Calu3 (cell line): Measurements from ENCODE around the gene RDH14. TPM values are rescaled to one million over a fixed set of nuclear protein-coding genes. Genes with fewer than 3 reads are reported as not detected.

ENCODE experiments used
- BruUV-seq: library from RNA; stranded (reverse); fragments of 400-500 nt; replicated peaks from 2 replicates; lab custom pipeline; 2021; lab: Mats Ljungman, UMichigan
- CTCF ChIA-PET: fragments of 300-600 bp; sonication (Branson Sonifier 250); formaldehyde crosslinking; loops from one replicate; lab custom pipeline; 2022; ENCODE audit warnings: antibody characterized with exemption; lab: Charles Lee
- DNase-seq: peaks from one replicate; pipeline ENCODE4 v3.0.0; 2022
- H3K27ac Mint-ChIP-seq: one replicate; pipeline ENCODE4 v1.8.0; 2022; ENCODE audit warnings: mixed read lengths; ENCODE audit not compliant: unreplicated experiment
- H3K27me3 Mint-ChIP-seq: one replicate; pipeline ENCODE4 v1.8.0; 2022; ENCODE audit warnings: mixed read lengths; ENCODE audit not compliant: unreplicated experiment
- H3K36me3 Mint-ChIP-seq: one replicate; pipeline ENCODE4 v1.8.0; 2022; ENCODE audit warnings: mild to moderate bottlenecking, moderate library complexity, mixed read lengths; ENCODE audit not compliant: insufficient read depth, unreplicated experiment
- H3K4me1 Mint-ChIP-seq: one replicate; pipeline ENCODE4 v1.8.0; 2022; ENCODE audit warnings: mild to moderate bottlenecking, low read depth, mixed read lengths; ENCODE audit not compliant: unreplicated experiment
- H3K4me3 Mint-ChIP-seq: one replicate; pipeline ENCODE4 v1.8.0; 2022; ENCODE audit warnings: mild to moderate bottlenecking, low read depth, moderate library complexity, mixed read lengths; ENCODE audit not compliant: unreplicated experiment
- H3K9me3 Mint-ChIP-seq: one replicate; pipeline ENCODE4 v1.8.0; 2022; ENCODE audit warnings: low read depth, mixed read lengths; ENCODE audit not compliant: unreplicated experiment
- CTCF ChIP-seq: fragments of 200-600 bp; IDR thresholded peaks from one replicate; pipeline ENCODE4 v1.8.0; 2022; ENCODE audit warnings: antibody characterized with exemption; ENCODE audit not compliant: unreplicated experiment
- intact Hi-C: fragments of 100-400 bp; cut with micrococcal nuclease; formaldehyde crosslinking; loops from one replicate; pipeline ENCODE4 v1.10.0; 2022; ENCODE audit not compliant: unreplicated experiment
- total RNA-seq: library from RNA; stranded (reverse); gene quantifications from 2 replicates; pipeline ENCODE4 v1.2.3, GENCODE V29; 2022

The RDH14 gene
- total RNA-seq, 1 experiment from 2014 or later: 17.1 TPM

- Mint-ChIP-seq H3K27ac (no peak overlapping the region), H3K27me3 (peaks cover 32% of the 10 kb centered on the region), H3K9me3 (no peaks in the 10 kb centered on the region), H3K4me1 (no peaks in the 10 kb centered on the region), H3K36me3 (no peaks in the 10 kb centered on the region), H3K4me3 (no peak overlapping the region)
- no peak for DNase-seq
- no TSS peak for BruUV-seq
- intact Hi-C loops: no loop called here
- TF ChIP-seq CTCF: no peak
- CTCF ChIA-PET: no interaction called here
Observed at GRCh38 chr2:18506883-18507509, 53.5 kb downstream of the RDH14 start.

GRCh38 chr2:18505703-18506341 lies 54.6 kb downstream of the RDH14 start:
- DNase-seq: no peak
- CTCF ChIA-PET: no interaction called here
- Mint-ChIP-seq H3K4me1 (no peaks in the 10 kb centered on the region), H3K9me3 (no peaks in the 10 kb centered on the region), H3K27me3 (peaks cover 43% of the 10 kb centered on the region), H3K27ac (no peak overlapping the region), H3K4me3 (no peak overlapping the region), H3K36me3 (no peaks in the 10 kb centered on the region)
- BruUV-seq: no TSS peak
- no peak for TF ChIP-seq CTCF
- intact Hi-C loops: no loop called here

Other genes starting within 250 kb of the RDH14 start
- gene NT5C1B, start 28.9 kb upstream of the RDH14 start, total RNA-seq: not detected in 2 replicates